ENCODE measurements around the gene CREB3L2.

The CREB3L2 gene

GRCh38 chr7:137862964-137863363, 138.9 kb downstream of the CREB3L2 start:
- no peak for TF ChIP-seq CTCF (IDR thresholded peaks at IDR 0.05; ENCODE audit: low read depth, low read length)
- in situ Hi-C loops (cut with HindIII; ENCODE audit: low sequenced_read_pairs) = no loop called here
- DNase-seq (ENCODE audit: low read depth, low spot score) = no peak
- no peak overlapping the region for H3K4me3 ChIP-seq (ENCODE audit: low read depth, low read length)

GRCh38 chr7:137862358-137862757, 139.5 kb downstream of the CREB3L2 start:
- TF ChIP-seq CTCF (IDR thresholded peaks at IDR 0.05; ENCODE audit: low read depth, low read length) = no peak
- no peak for DNase-seq (ENCODE audit: low read depth, low spot score)
- no peak overlapping the region for H3K4me3 ChIP-seq (ENCODE audit: low read depth, low read length)
- in situ Hi-C loops (cut with HindIII; ENCODE audit: low sequenced_read_pairs) = no loop called here

- no peak overlapping the region for H3K4me3 ChIP-seq (ENCODE audit: low read depth, low read length)
- no peak for TF ChIP-seq CTCF (IDR thresholded peaks at IDR 0.05; ENCODE audit: low read depth, low read length)
- DNase-seq (ENCODE audit: low read depth, low spot score) = no peak
- in situ Hi-C loops (cut with HindIII; ENCODE audit: low sequenced_read_pairs) = no loop called here
Measured at GRCh38 chr7:137860542-137860941, 141.3 kb downstream of the CREB3L2 start.

- TF ChIP-seq CTCF (IDR thresholded peaks at IDR 0.05; ENCODE audit: low read depth, low read length) = no peak
- no peak overlapping the region for H3K4me3 ChIP-seq (ENCODE audit: low read depth, low read length)
- no peak for DNase-seq (ENCODE audit: low read depth, low spot score)
- in situ Hi-C loops (cut with HindIII; ENCODE audit: low sequenced_read_pairs) = no loop called here
Measured at GRCh38 chr7:137853053-137853452, 148.8 kb downstream of the CREB3L2 start.

- in situ Hi-C loops (cut with HindIII; ENCODE audit: low sequenced_read_pairs) = no loop called here
- DNase-seq (ENCODE audit: low read depth, low spot score) = no peak
- no peak for TF ChIP-seq CTCF (IDR thresholded peaks at IDR 0.05; ENCODE audit: low read depth, low read length)
Measured at GRCh38 chr7:137852108-137852507, 149.8 kb downstream of the CREB3L2 start.

GRCh38 chr7:137850972-137851945, 150.6 kb downstream of the CREB3L2 start:
- DNase-seq (ENCODE audit: low read depth, low spot score) = no peak
- no peak overlapping the region for H3K4me3 ChIP-seq (ENCODE audit: low read depth, low read length)
- TF ChIP-seq CTCF (IDR thresholded peaks at IDR 0.05; ENCODE audit: low read depth, low read length) = no peak
- in situ Hi-C loops (cut with HindIII; ENCODE audit: low sequenced_read_pairs) = no loop called here

More at GRCh38 chr7:137852108-137852507, 149.8 kb downstream of the CREB3L2 start:
- H3K4me3 ChIP-seq (ENCODE audit: low read depth, low read length) = no peak overlapping the region
